DLD1 (cell line): ENCODE results near the gene MKNK1.
"Not testable (repeated sequence)": the region's sequence is repeated elsewhere in the genome, so short reads cannot be mapped to it uniquely, and the experiment has no call there.

Experiments
- in situ Hi-C: cut with HindIII; loops from 2 replicates; pipeline ENCODE4 v1.10.0; 2017; ENCODE audit warnings: low sequenced_read_pairs

The MKNK1 gene

DNA sequence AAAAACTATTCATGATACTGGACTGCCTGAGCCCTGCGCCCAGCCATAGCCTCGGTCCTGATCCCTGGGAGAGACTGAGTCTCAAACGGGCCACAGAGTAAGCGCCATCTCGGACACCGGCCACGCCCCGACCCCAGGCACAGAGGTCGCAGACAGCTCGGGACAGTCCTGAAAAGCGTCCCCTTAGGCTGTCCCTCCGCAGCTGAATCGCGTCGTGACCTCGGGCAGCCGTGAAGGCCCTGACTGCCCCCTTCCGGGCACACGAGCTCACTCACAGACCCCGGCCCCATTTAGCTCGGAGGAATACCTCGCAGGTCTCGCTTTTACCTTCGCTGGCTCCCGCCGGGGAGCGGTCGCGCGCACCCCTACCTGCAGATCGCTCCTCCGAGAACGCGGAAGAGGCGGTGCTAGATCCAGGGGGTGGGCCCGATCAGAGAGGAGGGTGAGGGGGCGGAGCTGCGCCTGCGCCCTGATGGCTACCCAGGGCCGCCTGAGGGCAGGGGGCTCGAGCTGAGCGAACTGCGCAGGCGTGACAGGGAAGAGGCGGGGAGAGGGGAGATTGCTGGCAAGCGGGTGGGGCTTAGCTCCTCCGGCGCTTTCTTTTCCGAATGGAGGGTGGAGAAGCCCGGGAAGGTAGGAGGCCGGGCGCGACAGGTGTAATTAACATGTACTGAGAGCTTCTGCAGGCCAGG, at the start of gene MKNK1:
Gene MKNK1 (minus strand): TSS at position 411 of the 692 bp plus-strand sequence. CDS start 20,941 bp downstream, outside the sequence.
- in situ Hi-C loops = no loop called here

DNA sequence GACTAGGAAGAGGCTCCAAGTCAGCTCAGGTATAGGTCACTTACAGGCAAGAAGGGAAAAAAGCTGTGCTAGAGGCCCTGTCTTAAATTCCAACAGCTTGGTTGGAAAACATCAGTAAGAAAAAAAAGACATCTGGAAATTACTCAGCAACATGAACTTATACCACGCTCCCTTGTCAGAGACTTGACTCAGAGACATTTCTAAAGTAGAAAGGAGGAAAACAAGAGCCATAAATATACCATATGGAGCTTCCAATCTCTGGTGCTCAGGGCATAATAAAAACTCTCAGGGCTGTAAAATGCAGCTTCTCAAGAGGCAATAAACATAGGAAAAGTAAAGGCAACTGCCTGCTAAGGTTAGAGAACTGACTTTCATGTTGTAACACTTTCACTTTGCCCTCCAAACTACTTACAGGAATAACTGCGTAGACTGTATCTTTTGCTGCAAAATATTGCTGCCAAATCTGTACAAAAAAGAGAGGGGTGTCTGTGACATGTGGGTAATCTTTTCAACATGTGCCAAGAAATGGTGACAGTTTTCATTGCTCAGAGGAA, 49.4 kb upstream of the MKNK1 start:
- in situ Hi-C loops = no loop called here

DNA sequence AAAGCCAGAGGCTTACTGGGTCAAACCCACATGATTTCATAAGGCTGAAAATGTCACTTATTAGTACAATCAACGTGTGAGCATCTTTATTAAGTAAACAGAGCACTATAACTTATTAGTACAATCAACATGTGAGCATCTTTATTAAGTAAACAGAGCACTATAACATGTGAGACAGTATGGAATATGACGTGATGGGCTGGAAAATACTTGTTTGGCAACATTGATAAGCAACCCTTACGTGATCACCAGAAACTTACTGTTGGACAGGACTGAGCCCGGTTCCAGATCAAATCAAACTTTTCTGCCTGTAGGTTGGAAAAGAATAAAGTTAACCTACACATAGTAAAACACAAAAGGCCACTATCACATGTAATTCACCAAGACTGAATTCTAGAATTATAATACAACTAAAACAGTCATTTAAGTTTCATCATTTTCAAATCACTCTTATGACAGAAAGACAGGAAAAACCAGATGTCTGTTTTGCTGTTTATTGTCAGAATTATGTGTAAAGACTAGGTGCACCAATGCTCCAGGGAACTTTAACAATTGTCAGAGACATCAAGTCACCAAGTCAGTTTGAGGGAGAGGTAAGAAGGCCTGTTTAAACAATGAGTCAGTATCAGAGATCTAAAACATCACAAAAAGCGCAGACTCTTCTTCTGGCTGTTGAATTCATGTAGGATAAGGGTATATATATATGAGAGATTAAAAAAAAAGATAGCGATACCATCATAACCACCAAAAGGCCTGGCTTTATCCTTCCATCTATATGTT, 48.4 kb upstream of the MKNK1 start:
- in situ Hi-C loops = no loop called here

DNA sequence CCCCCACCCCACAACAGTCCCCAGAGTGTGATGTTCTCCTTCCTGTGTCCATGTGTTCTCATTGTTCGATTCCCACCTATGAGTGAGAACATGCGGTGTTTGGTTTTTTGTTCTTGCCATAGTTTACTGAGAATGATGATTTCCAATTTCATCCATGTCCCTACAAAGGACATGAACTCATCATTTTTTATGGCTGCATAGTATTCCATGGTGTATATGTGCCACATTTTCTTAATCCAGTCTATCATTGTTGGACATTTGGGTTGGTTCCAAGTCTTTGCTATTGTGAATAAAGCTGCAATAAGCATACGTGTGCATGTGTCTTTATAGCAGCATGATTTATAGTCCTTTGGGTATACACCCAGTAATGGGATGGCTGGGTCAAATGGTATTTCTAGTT, 47.1 kb upstream of the MKNK1 start:
- in situ Hi-C loops = not testable (repeated sequence)

DNA sequence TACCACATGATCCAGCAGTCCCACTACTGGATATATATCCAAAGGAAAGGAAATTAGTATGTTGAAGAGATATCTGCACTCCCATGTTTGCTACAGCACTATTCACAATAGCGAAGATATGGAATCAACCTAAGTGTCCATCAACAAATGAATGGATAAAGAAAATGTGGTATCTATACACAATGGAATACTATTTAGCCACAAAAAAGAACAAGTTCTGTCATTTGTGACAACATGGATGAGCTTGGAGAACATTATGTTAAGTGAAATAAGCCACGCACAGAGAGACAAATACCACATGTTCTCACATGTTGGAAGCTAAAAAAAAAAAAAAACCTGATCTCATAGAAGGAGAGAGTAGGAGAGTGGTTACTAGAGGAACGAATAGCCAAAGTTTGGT, 46.4 kb upstream of the MKNK1 start:
- in situ Hi-C loops = no loop called here

DNA sequence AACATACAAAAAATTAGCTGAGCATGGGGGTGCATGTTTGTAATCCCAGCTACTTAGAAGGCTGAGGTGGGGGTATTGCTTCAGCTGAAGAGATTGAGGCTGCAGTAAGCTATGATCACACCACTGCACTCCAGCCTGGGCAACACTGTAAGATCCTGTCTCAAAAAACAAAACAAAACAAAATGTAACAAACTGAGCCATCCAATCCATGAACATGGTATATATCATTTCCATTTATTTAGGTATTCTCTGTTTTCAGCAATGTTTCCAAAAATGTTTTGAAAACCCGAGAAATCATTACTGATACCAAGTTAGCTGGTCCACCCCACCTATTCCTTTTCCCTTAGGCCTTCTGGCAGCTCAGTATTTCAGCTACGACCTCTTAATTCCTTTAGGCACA, 45.7 kb upstream of the MKNK1 start:
- in situ Hi-C loops = no loop called here

DNA sequence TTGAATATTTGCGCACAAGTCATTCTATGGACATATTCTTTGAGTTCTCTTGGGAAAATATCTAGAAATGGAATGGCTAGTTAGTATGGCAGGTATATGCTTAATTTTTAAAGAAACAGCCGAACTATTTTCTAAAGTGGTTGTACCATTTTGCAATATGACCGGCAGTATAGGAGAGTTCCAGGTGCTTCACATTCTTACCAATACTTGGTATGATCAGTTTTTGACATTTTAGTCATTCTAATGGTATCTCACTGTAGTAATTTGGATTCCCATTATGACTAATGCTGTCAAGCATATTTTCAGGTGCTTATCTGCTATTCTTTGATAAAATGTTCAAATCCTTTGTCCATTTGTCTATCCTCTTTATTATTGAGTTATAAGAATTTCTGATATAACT, 43.5 kb upstream of the MKNK1 start:
- in situ Hi-C loops = no loop called here

DNA sequence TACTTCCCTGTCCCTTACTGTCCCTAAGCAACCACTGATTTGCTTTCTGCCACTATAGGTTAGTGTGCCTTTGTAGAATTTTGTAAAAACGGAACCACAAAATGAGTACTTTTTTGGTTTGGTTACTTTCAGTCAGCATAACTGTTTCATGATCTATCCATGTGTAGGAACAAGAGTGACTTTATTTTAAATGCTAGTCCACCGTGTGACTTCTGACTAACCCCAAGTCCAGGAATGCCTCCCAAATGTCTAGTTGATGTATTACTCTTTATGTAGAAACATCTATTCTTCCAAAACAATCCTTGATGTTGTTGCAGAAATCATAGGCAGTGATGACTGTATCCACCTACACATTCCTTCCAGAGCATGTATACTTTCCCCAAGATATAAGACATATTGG, 42.8 kb upstream of the MKNK1 start:
- in situ Hi-C loops = no loop called here

DNA sequence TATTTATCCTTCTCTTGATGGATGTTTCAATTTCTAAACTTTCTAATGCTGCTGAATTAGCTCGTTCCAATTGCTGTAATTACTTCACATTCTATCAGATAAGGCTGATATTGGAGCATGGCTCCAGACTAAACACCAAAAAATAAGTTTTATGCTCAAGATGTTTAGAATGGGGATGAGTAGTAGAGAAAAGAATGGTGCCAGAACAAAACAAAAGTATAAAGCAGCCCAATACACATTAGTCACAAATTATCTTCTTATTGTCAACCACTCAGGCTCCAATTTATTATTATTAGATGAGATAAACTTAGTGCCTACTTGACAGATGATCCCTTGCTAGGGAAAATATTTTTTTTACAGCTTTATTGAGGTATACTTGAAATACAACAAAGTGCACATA, 42.3 kb upstream of the MKNK1 start:
- in situ Hi-C loops = no loop called here

DNA sequence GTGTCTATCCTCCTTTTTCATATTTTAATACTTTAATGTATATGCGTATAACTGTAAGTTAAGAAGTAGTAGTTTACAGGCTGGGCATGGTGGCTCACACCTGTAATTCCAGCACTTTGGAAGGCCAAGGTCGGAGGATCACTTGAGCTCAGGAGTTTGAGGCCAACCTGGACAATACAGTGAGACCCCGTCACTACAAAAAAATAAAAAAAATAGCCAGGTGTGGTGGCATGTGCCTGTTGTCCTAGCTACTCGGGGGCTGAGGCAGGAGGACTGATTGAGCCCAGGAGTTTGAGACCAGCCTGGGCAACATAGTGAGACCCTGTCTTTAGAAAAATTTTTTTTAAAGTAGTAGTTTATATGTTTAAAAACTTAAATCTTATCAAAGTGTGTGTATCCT, 41.7 kb upstream of the MKNK1 start:
- in situ Hi-C loops = no loop called here

DNA sequence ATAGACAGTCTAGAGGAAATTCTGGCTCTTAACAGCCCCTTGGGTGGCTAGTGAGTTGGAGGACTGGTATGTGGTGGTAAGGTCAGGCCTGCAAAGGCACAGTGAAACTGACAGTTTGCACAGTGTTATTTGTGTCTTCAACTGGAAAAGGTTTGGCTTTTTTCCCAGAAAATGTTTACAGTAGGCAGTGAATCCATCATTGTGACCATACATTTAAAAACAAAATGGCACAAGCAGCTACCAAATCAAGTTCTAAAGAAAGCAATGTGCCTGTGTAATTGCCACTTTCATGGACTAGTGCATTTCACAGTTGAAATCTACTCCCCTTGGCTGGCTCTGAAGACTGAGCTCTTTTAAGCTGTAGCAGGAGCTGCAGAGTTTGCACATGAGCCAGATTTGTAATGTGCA, 39.3 kb upstream of the MKNK1 start:
- in situ Hi-C loops = no loop called here

DNA sequence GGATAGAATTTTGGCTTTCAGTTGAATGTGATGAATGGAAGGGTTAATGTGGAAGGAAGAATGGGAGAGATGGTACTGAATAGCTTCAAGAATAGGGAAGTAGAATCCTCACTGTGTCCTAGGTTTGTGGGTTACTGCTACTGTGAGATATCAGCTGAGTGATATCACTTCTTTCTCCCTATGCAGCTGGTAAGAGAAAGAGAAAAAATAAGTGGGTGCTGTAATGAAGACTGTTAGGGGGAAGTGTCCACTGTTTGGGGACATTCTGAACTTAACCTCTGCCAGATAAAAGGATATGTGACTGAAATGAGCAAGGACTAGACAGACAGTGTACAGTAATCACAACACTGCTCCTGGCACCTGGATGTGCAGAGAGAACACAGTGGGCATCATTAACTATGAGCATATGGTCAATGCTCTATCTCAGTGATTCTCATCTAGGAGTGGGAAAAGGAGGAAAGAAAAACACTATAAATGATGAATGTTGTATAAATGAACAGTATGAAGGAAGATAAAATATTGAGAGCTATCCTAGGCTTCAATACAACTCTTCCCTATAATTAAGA, 38.1 kb upstream of the MKNK1 start:
- in situ Hi-C loops = no loop called here

DNA sequence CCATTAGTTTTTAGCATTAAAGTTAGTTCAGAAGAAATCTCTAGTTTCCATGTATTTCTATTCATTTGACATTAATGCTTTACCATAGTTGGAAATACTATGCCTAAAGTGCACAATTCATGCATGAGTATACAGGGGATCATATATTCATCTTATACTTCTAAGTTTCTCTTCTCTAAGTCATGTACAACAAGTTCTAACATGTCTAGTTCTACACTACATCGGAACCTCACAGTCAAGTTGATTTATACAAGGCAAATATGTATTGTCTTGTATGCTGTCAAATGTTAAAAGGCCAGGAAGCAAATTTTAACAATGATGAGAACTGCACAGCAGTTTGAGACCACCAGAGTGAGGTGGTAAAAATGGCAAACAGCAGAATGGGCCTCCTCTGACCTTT, 35.5 kb upstream of the MKNK1 start:
- in situ Hi-C loops = no loop called here

DNA sequence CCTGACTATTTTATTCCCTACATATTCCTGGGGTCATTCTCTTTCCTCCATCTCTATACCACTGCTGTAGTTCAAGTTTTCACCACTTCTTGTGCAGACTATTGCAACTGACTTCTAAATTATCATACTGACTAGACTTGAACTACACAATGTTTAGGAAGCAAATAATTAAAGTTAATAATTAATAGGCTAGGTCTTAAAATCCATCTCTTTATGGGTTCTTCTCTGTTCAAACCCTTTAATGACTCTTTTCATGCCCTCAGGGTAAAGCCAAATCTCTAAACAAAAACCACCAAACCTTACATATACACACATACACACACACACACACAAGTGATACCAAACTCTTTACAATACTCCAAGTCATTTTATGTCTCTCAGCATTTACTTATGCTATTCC, 34.9 kb upstream of the MKNK1 start:
- in situ Hi-C loops = no loop called here

DNA sequence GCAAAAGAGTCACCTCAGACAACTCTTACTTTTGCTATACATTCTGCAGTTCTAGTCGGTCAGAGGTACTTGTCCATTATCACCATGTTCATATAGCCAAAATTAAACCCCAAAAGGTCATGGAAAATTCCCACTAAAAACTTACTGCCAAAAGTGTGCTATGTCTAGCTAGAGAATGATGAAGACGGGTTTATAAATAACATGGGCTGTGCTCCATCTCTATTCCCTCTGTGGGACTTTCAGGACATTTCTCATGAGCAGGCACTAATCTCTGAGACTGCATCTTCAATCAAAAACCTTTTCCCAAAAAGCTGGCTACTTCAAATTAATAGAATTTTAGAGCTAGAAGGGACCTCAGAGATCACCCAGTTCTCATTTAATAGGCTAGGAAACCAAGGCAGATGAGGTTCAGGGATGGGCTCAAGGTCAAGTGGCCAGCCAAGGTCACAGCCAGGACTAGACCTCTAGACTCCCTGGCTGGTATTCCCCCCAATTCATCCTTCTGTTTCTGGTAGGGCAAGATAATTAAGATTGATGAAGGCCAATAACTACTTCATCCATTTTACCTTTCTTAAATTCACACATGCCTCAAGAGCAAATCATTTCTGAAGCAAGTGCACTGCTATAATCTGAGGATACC, 33.5 kb upstream of the MKNK1 start:
- in situ Hi-C loops = no loop called here

DNA sequence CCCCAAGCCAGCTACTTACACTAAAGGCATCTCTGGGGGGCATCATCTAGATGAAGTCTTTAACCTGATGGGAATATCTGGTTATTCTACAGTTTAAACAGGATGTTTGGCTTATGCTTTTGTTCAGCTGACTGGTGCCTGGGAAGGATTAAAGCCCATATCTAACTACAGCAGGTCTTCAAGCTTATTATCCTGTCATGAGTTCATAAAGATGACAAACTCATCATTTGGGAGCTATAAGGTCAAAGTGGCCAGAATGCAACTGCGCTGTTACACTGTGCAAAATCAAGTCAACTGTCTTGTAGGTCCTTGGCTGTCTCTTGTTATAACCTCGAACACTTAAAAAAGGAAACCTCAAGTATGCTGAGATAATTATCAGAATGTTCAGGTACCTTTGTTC, 31.1 kb upstream of the MKNK1 start:
- in situ Hi-C loops = no loop called here

DNA sequence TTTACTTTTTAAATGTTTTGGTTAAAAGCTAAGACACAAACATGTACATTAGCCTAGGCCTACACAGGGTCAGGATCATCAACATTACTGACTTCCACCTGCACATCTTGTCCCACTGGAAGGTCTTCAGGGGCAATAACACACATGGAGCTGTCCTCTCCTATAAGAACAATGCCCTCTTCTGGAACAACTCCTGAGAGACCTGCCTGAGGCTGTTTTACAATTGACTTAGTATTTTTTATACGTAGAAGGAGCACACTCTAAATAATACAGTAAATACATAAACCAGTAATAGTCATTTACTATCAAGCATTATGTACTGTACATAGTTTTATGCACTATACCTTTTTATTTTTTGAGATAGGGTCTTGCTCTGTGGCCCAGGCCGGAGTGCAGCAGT, 26.7 kb upstream of the MKNK1 start:
- in situ Hi-C loops = no loop called here

DNA sequence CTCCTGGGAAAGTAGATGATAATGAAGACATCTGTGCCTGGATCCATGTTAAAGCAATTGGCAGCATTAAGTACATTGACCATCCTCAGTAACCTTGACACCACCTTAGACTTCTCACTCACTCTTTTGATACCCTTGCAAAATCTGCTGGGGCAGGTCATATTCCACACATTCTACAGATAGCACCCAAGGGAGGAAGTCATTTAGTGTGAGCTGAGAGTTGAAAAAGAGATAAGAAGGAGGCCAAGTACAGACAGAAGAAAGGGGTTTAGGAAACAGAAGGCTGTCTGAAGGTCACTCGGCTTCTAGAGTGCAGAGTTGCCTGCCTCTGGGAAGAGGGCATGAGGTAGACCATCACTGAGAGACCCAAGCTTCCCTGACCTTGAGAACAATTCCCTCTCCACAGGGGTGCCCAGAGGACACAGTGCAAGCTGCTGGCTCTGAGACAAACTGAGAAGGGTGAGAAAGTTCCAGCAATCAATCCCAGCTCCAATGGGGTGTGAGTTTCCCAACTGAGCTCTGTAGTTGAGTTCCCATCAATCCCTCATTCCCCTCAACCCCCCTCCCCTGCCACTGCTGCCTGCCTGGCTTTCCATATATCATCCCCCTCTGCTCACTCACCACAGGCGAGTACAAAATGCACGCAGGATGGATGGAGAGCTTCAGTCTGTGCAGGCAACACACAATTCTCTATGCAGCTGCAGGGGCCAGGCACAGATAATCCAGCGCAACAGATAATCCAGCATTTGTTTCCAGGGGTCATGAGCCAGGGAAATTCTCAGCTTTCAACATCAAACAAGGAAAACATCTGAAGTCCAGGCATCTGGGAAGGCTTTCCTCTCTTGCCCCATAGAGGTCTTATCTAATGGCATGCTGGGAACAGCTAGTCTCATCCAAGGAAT, 19.9 kb upstream of the MKNK1 start:
- in situ Hi-C loops = no loop called here

DNA sequence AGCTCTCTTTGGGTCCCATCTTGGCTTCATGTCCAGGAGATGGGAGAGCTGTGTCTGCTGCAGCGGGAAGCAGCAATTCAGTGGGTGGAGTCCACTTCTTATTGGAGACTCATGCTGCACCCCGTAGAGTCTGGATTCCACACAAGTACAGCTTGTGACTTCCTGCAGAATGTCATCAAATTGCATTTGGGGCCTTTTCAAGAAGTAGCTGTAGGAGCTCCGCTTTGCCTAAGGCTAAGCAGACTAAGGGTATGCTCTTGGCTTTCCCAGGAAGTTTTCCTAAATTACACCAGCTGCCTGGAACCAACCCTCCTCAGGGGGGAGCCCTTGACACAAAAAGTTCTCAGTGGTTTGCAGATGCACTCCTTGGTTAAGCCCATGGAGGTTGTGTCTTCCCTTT, 18.3 kb upstream of the MKNK1 start:
- in situ Hi-C loops = no loop called here

DNA sequence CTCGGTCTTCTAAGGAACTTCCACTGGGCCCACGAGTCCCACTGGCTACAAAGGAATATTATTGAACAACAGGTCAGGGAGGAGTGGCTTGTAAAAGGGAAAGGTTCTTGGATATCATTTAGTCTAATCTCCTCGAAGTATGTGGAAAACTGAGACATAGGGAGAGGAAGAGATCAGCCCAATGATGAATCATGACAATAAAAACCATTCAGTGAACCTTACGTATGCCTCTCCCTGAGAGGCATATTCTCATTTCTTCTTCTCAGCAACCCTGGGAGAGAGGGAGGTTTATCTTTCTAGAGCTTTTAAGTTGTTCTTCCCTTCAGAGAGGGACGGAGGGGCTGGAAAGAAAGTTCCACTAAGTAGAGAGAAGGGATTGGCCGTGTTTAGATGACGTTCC, 17.9 kb upstream of the MKNK1 start:
- in situ Hi-C loops = no loop called here
